ENCODE results near the gene RGS17.

Gene RGS17

DNA sequence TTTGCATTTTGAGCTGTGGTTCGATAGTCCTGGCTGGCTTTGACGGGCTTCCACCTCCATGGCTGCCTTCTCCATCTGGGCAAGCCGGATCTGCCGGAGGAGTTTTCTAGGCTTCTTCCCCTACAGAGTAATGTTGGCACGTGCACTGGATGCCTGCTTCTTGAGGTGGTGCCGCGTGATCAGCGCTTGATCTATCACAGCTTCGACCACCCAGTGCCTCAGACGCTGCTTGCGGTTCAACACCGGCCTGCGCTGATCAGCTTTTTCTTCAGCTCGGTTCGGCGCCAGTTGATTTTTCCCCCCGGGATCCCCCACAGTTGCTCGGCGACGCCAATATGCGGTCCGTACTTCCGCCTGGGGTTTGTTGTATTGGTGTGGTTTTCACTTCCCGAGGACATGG lies 171.7 kb downstream of the RGS17 start:
- H3K4me3 ChIP-seq (ENCODE audit: low read depth, low read length), result no peak overlapping the region

DNA sequence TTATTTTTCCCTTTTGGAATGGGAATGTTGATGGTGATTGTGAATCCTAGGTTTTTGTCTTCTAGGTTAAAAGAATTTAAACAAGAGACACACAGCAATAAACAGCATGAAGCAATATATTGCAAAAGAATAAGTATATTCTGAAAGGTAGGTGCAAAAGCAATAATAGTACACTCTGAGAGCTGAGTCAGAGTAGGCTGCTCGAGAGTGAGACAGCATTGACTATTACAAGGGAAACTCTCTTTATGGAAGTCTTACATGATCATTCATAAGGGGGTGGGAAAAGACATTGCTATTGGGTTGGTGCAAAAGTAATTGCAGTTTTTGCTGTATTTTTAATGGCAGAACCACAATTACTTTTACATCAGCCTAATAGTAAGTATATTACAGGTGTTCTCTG lies 173.3 kb downstream of the RGS17 start:
- no peak overlapping the region for H3K4me3 ChIP-seq (ENCODE audit: low read depth, low read length)

All from iPS-11a (cell line).